Astrocyte (in vitro differentiated cells and primary cell): ENCODE data around the gene CLCNKA. TPM values are rescaled to one million over a fixed set of nuclear protein-coding genes. Genes with fewer than 3 reads are reported as not detected.

Experiments
- DNase-seq: peaks from one replicate; pipeline ENCODE4 v3.0.0-alpha.2; 2010; ENCODE audit warnings: low read depth
- FAIRE-seq: peaks from 2 replicates; lab custom pipeline; 2011; peaks lifted over from hg19 to GRCh38; lab: Jason Lieb, UNC
- H2AFZ ChIP-seq: 2 replicates; pipeline ENCODE4 v1.6.0; 2012; ENCODE audit warnings: low read depth, low read length, inconsistent platforms
- H3K27ac ChIP-seq: 2 replicates; pipeline ENCODE4 v1.5.1; 2011; ENCODE audit warnings: low read depth, low read length, inconsistent platforms
- H3K27me3 ChIP-seq: 2 replicates; pipeline ENCODE4 v1.6.0; 2011; ENCODE audit warnings: low read length, inconsistent platforms; ENCODE audit not compliant: insufficient read depth
- H3K36me3 ChIP-seq: 2 replicates; pipeline ENCODE4 v1.5.1; 2011; ENCODE audit warnings: low read length, inconsistent platforms; ENCODE audit not compliant: insufficient read depth
- H3K4me1 ChIP-seq: 2 replicates; pipeline ENCODE4 v1.5.1; 2011; ENCODE audit warnings: low read length, inconsistent platforms; ENCODE audit not compliant: insufficient read depth
- H3K4me2 ChIP-seq: 2 replicates; pipeline ENCODE4 v1.6.0; 2012; ENCODE audit warnings: low read length, inconsistent platforms
- H3K4me3 ChIP-seq: 2 replicates; pipeline ENCODE4 v1.5.1; 2011; ENCODE audit warnings: low read depth, mild to moderate bottlenecking, low read length, inconsistent platforms; ENCODE audit not compliant: insufficient read depth
- H3K79me2 ChIP-seq: 2 replicates; pipeline ENCODE4 v1.6.0; 2012; ENCODE audit warnings: mild to moderate bottlenecking, low read length, inconsistent platforms; ENCODE audit not compliant: insufficient read depth
- H3K9ac ChIP-seq: 2 replicates; pipeline ENCODE4 v1.6.0; 2012; ENCODE audit warnings: mild to moderate bottlenecking, low read length, inconsistent platforms
- H3K9me3 ChIP-seq: 2 replicates; pipeline ENCODE4 v1.5.1; 2012; ENCODE audit warnings: low read depth, mild to moderate bottlenecking, low read length, inconsistent platforms; ENCODE audit not compliant: insufficient read depth
- H4K20me1 ChIP-seq: 2 replicates; pipeline ENCODE4 v1.6.0; 2012; ENCODE audit warnings: low read length, inconsistent platforms; ENCODE audit not compliant: insufficient read depth
- H3K27ac Mint-ChIP-seq: one replicate; pipeline ENCODE4 v1.8.0; 2021; ENCODE audit warnings: mild to moderate bottlenecking, mixed read lengths; ENCODE audit not compliant: unreplicated experiment
- H3K27me3 Mint-ChIP-seq: one replicate; pipeline ENCODE4 v1.8.0; 2021; ENCODE audit warnings: low read depth, mixed read lengths; ENCODE audit not compliant: unreplicated experiment
- H3K36me3 Mint-ChIP-seq: one replicate; pipeline ENCODE4 v1.8.0; 2021; ENCODE audit warnings: low read depth, mixed read lengths; ENCODE audit not compliant: unreplicated experiment
- H3K4me1 Mint-ChIP-seq: one replicate; pipeline ENCODE4 v1.8.0; 2021; ENCODE audit warnings: low read depth, mixed read lengths; ENCODE audit not compliant: unreplicated experiment
- H3K4me3 Mint-ChIP-seq: one replicate; pipeline ENCODE4 v1.8.0; 2021; ENCODE audit warnings: mild to moderate bottlenecking, moderate library complexity, mixed read lengths; ENCODE audit not compliant: unreplicated experiment
- H3K9me3 Mint-ChIP-seq: one replicate; pipeline ENCODE4 v1.8.0; 2021; ENCODE audit warnings: mild to moderate bottlenecking, mixed read lengths; ENCODE audit not compliant: unreplicated experiment
- CTCF ChIP-seq: IDR thresholded peaks from 2 replicates; pipeline ENCODE4 v1.5.1; 2011; ENCODE audit warnings: low read depth, mild to moderate bottlenecking, inconsistent platforms, low read length, moderate library complexity; ENCODE audit not compliant: insufficient read depth
- EZH2 ChIP-seq: IDR thresholded peaks from 2 replicates; pipeline ENCODE4 v1.6.1; 2012; ENCODE audit warnings: mild to moderate bottlenecking, low read length, inconsistent platforms; ENCODE audit not compliant: insufficient read depth
- total RNA-seq: library from RNA; stranded (reverse); gene quantifications from 2 replicates; pipeline ENCODE4 v1.2.1, GENCODE V29; 2021

CLCNKA gene
- total RNA-seq, 1 donor from 2014 or later: 0.16 TPM

GRCh38 chr1:15991427-15992186, 30.2 kb upstream of the CLCNKA start:
- Histone ChIP-seq H4K20me1 (no peaks in the 10 kb centered on the region), H3K27ac (no peak overlapping the region), H3K4me2 (no peak overlapping the region), H3K4me3 (no peak overlapping the region), H3K9ac (no peak overlapping the region), H3K27me3 (no peaks in the 10 kb centered on the region), H3K9me3 (no peaks in the 10 kb centered on the region), H3K36me3 (no peaks in the 10 kb centered on the region), H3K4me1 (no peaks in the 10 kb centered on the region), H3K79me2 (no peaks in the 10 kb centered on the region), H2AFZ (no peak overlapping the region)
- Mint-ChIP-seq H3K9me3 (peaks cover 2% of the 10 kb centered on the region), H3K4me3 (no peak overlapping the region), H3K27ac (no peak overlapping the region), H3K4me1 (no peaks in the 10 kb centered on the region), H3K27me3 (peaks cover 20% of the 10 kb centered on the region), H3K36me3 (no peaks in the 10 kb centered on the region)
- TF ChIP-seq CTCF (no peak), EZH2 (no peak)
- no peak for DNase-seq
- no peak for FAIRE-seq

GRCh38 chr1:15992187-15992553, 29.7 kb upstream of the CLCNKA start:
- H3K4me2 ChIP-seq: no peak overlapping the region
- H3K4me1 ChIP-seq: no peaks in the 10 kb centered on the region
- H3K36me3 Mint-ChIP-seq: no peaks in the 10 kb centered on the region
- no peak overlapping the region for H3K27ac ChIP-seq
- H3K27me3 Mint-ChIP-seq: peaks cover 20% of the 10 kb centered on the region
- H3K27me3 ChIP-seq: no peaks in the 10 kb centered on the region
- DNase-seq (no peak), FAIRE-seq (no peak)
- H3K9ac ChIP-seq: no peak overlapping the region
- H3K4me1 Mint-ChIP-seq: no peaks in the 10 kb centered on the region
- H3K79me2 ChIP-seq: no peaks in the 10 kb centered on the region
- peaks cover 2% of the 10 kb centered on the region for H3K9me3 Mint-ChIP-seq
- no peak overlapping the region for H2AFZ ChIP-seq
- H3K36me3 ChIP-seq: no peaks in the 10 kb centered on the region
- H3K27ac Mint-ChIP-seq: no peak overlapping the region
- no peak for TF ChIP-seq CTCF
- TF ChIP-seq EZH2: no peak
- H4K20me1 ChIP-seq: no peaks in the 10 kb centered on the region
- no peak overlapping the region for H3K4me3 ChIP-seq
- no peaks in the 10 kb centered on the region for H3K9me3 ChIP-seq
- no peak overlapping the region for H3K4me3 Mint-ChIP-seq
